GM23338 (cell line): ENCODE results near the gene NLRP6.
A peak's percentile ranks its signal among the peaks of the same experiment; 100 is the strongest.
"Not testable (repeated sequence)": the region's sequence is repeated elsewhere in the genome, so short reads cannot be mapped to it uniquely, and the experiment has no call there.

Experiments used
- CREB1 ChIP-seq: fragments of 250-450 bp; sonication (Bioruptor Pico); IDR thresholded peaks from 2 replicates; pipeline ENCODE4 v1.5.0; 2020; ENCODE audit warnings: low read depth, mild to moderate bottlenecking, moderate library complexity
- EZH2 ChIP-seq: fragments of 200-600 bp; sonication (generic); IDR thresholded peaks from one replicate; pipeline ENCODE4 v1.8.0; 2017; ENCODE audit warnings: antibody characterized with exemption, mild to moderate bottlenecking, low read depth; ENCODE audit not compliant: unreplicated experiment
- EZH2phosphoT487 ChIP-seq: fragments of 200-600 bp; sonication (generic); IDR thresholded peaks from one replicate; pipeline ENCODE4 v1.8.1; 2018; ENCODE audit warnings: antibody characterized with exemption; ENCODE audit not compliant: unreplicated experiment
- JUNB ChIP-seq: IDR thresholded peaks from one replicate; pipeline ENCODE4 v1.6.1; 2016; ENCODE audit warnings: antibody characterized with exemption; ENCODE audit not compliant: unreplicated experiment
- NANOG ChIP-seq: IDR thresholded peaks from 2 replicates; pipeline ENCODE4 v1.6.1; 2016; ENCODE audit warnings: antibody characterized with exemption, borderline replicate concordance
- POLR2AphosphoS5 ChIP-seq: IDR thresholded peaks from 2 replicates; pipeline ENCODE4 v1.6.1; 2016; ENCODE audit warnings: antibody characterized with exemption, low read depth
- STAT1 ChIP-seq: IDR thresholded peaks from one replicate; pipeline ENCODE4 v1.6.1; 2016; ENCODE audit warnings: antibody characterized with exemption; ENCODE audit not compliant: unreplicated experiment
- ZNF114 ChIP-seq: fragments of 250-450 bp; sonication (Bioruptor Pico); IDR thresholded peaks from 2 replicates; pipeline ENCODE4 v1.5.0; 2020; ENCODE audit warnings: mild to moderate bottlenecking, moderate library complexity
- ZNF331 ChIP-seq: fragments of 250-450 bp; sonication (Bioruptor Pico); IDR thresholded peaks from 2 replicates; pipeline ENCODE4 v1.5.0; 2020; ENCODE audit warnings: low read depth, mild to moderate bottlenecking, moderate library complexity
- ZNF462 ChIP-seq: fragments of 250-450 bp; sonication (Bioruptor Pico); IDR thresholded peaks from 2 replicates; pipeline ENCODE4 v1.5.0; 2020; ENCODE audit warnings: mild to moderate bottlenecking, moderate library complexity
- TF ChIP-seq, protein P1 (sequence below), 2 experiments: fragments of 200-600 bp in 1 of 2; sonication (generic) in 1 of 2; conservative IDR thresholded peaks; 2 replicates each; pipeline versions ENCODE4 v1.5.1 to v1.6.1; 2016 to 2017; ENCODE audit warnings: antibody characterized with exemption in 2 of 2, low read depth in 2 of 2, mild to moderate bottlenecking in 2 of 2, moderate library complexity in 1 of 2
- TF ChIP-seq, protein P2 (sequence below): IDR thresholded peaks from one replicate; pipeline ENCODE4 v1.6.1; 2018; ENCODE audit warnings: antibody characterized with exemption; ENCODE audit not compliant: unreplicated experiment
- TF ChIP-seq, protein P3 (sequence below): IDR thresholded peaks from 2 replicates; pipeline ENCODE4 v1.6.1; 2016; ENCODE audit warnings: antibody characterized with exemption

- TF ChIP-seq, protein P1, sequence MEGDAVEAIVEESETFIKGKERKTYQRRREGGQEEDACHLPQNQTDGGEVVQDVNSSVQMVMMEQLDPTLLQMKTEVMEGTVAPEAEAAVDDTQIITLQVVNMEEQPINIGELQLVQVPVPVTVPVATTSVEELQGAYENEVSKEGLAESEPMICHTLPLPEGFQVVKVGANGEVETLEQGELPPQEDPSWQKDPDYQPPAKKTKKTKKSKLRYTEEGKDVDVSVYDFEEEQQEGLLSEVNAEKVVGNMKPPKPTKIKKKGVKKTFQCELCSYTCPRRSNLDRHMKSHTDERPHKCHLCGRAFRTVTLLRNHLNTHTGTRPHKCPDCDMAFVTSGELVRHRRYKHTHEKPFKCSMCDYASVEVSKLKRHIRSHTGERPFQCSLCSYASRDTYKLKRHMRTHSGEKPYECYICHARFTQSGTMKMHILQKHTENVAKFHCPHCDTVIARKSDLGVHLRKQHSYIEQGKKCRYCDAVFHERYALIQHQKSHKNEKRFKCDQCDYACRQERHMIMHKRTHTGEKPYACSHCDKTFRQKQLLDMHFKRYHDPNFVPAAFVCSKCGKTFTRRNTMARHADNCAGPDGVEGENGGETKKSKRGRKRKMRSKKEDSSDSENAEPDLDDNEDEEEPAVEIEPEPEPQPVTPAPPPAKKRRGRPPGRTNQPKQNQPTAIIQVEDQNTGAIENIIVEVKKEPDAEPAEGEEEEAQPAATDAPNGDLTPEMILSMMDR (conservative IDR thresholded peaks at IDR 0.05; ENCODE audit: low read depth in 2 of 2): not testable (repeated sequence)
- not testable (repeated sequence) for TF ChIP-seq EZH2; ZNF114; ZNF331 (CRISPR knock-in tag); NANOG; EZH2phosphoT487; JUNB; CREB1; ZNF462 (CRISPR knock-in tag); STAT1
- peak; percentile 48; the same call in 1 of the 2 replicates for TF ChIP-seq POLR2AphosphoS5
- TF ChIP-seq, protein P2, sequence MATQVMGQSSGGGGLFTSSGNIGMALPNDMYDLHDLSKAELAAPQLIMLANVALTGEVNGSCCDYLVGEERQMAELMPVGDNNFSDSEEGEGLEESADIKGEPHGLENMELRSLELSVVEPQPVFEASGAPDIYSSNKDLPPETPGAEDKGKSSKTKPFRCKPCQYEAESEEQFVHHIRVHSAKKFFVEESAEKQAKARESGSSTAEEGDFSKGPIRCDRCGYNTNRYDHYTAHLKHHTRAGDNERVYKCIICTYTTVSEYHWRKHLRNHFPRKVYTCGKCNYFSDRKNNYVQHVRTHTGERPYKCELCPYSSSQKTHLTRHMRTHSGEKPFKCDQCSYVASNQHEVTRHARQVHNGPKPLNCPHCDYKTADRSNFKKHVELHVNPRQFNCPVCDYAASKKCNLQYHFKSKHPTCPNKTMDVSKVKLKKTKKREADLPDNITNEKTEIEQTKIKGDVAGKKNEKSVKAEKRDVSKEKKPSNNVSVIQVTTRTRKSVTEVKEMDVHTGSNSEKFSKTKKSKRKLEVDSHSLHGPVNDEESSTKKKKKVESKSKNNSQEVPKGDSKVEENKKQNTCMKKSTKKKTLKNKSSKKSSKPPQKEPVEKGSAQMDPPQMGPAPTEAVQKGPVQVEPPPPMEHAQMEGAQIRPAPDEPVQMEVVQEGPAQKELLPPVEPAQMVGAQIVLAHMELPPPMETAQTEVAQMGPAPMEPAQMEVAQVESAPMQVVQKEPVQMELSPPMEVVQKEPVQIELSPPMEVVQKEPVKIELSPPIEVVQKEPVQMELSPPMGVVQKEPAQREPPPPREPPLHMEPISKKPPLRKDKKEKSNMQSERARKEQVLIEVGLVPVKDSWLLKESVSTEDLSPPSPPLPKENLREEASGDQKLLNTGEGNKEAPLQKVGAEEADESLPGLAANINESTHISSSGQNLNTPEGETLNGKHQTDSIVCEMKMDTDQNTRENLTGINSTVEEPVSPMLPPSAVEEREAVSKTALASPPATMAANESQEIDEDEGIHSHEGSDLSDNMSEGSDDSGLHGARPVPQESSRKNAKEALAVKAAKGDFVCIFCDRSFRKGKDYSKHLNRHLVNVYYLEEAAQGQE: not testable (repeated sequence)
- TF ChIP-seq, protein P3, sequence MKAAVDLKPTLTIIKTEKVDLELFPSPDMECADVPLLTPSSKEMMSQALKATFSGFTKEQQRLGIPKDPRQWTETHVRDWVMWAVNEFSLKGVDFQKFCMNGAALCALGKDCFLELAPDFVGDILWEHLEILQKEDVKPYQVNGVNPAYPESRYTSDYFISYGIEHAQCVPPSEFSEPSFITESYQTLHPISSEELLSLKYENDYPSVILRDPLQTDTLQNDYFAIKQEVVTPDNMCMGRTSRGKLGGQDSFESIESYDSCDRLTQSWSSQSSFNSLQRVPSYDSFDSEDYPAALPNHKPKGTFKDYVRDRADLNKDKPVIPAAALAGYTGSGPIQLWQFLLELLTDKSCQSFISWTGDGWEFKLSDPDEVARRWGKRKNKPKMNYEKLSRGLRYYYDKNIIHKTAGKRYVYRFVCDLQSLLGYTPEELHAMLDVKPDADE: not testable (repeated sequence)
These were observed 29.8 kb downstream of the NLRP6 start, which contains the start of gene IFITM2 for GRCh38 chr11:307766-308708.
